Measurements from ENCODE around the gene MXRA5. TPM values are rescaled to one million over a fixed set of nuclear protein-coding genes. Genes with fewer than 3 reads are reported as not detected.
"Not testable (repeated sequence)": the region's sequence is repeated elsewhere in the genome, so short reads cannot be mapped to it uniquely, and the experiment has no call there.

Gene MXRA5
- total and polyA plus RNA-seq, 4 donors: 0.05 to 13.5 (median 2.3) TPM; not detected in 1

DNA sequence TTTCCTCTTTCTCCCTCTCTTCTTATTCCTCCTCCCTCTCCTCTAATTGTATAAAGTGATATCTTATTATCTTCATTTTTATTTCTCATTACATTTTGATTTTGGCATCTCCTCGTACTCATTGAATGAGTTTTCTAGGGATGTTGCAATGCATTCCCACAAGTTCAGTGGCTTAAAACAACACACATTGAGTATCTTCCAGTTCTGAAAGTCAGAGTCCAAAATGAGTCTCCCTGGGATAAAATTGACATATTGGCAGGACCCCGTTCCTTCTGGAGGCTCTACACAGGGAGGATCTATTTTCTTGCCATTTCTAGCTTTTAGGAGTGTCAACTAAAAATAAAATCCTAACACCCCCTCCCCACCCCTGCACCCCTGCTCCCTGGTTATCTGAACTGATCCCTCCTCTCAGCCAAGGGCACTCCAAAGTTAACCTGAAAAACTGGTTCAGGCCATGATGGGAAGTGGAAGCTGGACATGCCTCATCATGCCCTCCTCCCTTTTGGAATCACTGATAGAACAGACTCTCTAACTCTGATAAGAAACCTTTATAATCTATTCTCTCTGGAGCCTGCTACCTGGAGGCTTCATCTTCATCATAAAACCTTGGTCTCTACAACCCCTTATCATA, 29.5 kb upstream of the MXRA5 start:
- H3K4me3 ChIP-seq (ENCODE audit: low read length in 2 of 2); H3K4me1 ChIP-seq (ENCODE audit: control insufficient read depth in 1 of 2, insufficient read depth in 2 of 2, low read length in 2 of 2); H3K9me3 ChIP-seq (ENCODE audit: control insufficient read depth, low read length); intact Hi-C loops (cut with DNase I); ATAC-seq (ENCODE audit: low FRiP score); H3K27ac ChIP-seq (ENCODE audit: low read depth in 1 of 2, low read length in 2 of 2); H3K36me3 ChIP-seq (ENCODE audit: control insufficient read depth in 1 of 2, insufficient read depth in 2 of 2, low read length in 1 of 2); H3K27me3 ChIP-seq (ENCODE audit: control insufficient read depth in 1 of 2, insufficient read depth in 2 of 2, low read length in 1 of 2); DNase-seq: not testable (repeated sequence)
- WGBS, 2 donors: 43 to 49% methylated on average over 2 of the region's 2 CpGs

DNA sequence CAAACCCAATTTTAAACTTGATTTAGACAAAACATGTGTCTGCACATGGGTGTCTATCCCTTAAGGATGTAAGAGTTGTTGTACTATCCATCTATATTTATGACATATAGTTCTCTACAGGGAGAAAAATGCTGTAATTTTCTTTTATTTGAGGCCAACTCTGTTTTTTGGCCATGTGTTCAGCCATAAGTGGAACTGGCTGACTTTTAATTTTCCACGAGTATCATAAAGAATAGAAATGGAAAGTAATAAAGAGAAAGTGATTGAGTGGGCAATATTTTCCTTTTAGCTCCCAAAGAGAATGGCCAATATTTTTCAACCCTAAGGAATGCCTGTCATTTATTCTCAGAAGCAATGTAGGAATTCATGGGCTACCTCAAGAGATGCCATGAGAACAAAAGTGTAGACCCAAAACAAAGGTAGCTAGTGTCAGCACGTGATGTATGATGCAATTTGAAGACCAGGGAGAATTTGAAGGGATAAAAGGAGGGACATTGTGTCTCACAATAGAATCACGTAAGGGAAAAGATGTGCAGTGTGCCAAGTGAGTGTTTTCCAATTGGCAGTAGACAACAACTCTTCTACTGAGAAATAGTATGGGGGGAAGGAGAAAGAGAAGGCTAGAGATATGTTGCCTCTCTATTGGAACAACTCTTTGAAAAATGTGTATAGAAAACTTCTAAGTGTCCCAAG, 27.8 kb upstream of the MXRA5 start:
- no peak overlapping the region for H3K27ac ChIP-seq (ENCODE audit: low read depth in 1 of 2, low read length in 2 of 2)
- no peak overlapping the region for H3K4me3 ChIP-seq (ENCODE audit: low read length in 2 of 2)
- no peaks in the 10 kb centered on the region for H3K9me3 ChIP-seq (ENCODE audit: control insufficient read depth, low read length)
- ATAC-seq (ENCODE audit: low FRiP score) (no peak), DNase-seq (no peak)
- intact Hi-C loops (cut with DNase I): no loop called here
- H3K36me3 ChIP-seq (ENCODE audit: control insufficient read depth in 1 of 2, insufficient read depth in 2 of 2, low read length in 1 of 2): no peaks in the 10 kb centered on the region
- H3K4me1 ChIP-seq (ENCODE audit: control insufficient read depth in 1 of 2, insufficient read depth in 2 of 2, low read length in 2 of 2): no peaks in the 10 kb centered on the region
- 60 to 71% methylated on average over 3 of the region's 3 CpGs for WGBS, 2 donors
- no peaks in the 10 kb centered on the region for H3K27me3 ChIP-seq (ENCODE audit: control insufficient read depth in 1 of 2, insufficient read depth in 2 of 2, low read length in 1 of 2)

DNA sequence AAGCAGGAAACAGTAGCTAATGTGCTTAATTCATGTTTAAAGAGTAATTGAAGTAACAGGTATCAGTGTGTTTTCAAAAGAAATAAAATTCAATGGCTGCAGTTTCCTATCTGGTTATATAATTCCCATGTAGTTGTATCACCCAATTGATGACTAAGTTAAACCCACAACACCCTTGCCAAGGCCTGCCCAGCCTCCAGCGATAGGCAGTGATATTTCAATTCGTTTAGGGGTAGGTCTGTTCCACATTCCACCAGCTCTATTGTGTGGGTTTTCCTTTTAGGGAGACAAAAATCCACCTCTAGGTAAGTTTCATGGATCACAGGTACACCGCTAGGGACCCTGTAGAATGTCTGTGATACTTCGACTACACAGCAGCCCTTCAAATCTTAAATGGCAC, 24.7 kb upstream of the MXRA5 start:
- ATAC-seq (ENCODE audit: low FRiP score) (no peak), DNase-seq (no peak)
- intact Hi-C loops (cut with DNase I): no loop called here
- Histone ChIP-seq H3K4me1 (ENCODE audit: control insufficient read depth in 1 of 2, insufficient read depth in 2 of 2, low read length in 2 of 2) (no peaks in the 10 kb centered on the region), H3K9me3 (ENCODE audit: control insufficient read depth, low read length) (no peaks in the 10 kb centered on the region), H3K36me3 (ENCODE audit: control insufficient read depth in 1 of 2, insufficient read depth in 2 of 2, low read length in 1 of 2) (no peaks in the 10 kb centered on the region), H3K4me3 (ENCODE audit: low read length in 2 of 2) (no peak overlapping the region), H3K27ac (ENCODE audit: low read depth in 1 of 2, low read length in 2 of 2) (no peak overlapping the region), H3K27me3 (ENCODE audit: control insufficient read depth in 1 of 2, insufficient read depth in 2 of 2, low read length in 1 of 2) (no peaks in the 10 kb centered on the region)
- 84 to 85% methylated on average over 4 of the region's 4 CpGs for WGBS, 2 donors

DNA sequence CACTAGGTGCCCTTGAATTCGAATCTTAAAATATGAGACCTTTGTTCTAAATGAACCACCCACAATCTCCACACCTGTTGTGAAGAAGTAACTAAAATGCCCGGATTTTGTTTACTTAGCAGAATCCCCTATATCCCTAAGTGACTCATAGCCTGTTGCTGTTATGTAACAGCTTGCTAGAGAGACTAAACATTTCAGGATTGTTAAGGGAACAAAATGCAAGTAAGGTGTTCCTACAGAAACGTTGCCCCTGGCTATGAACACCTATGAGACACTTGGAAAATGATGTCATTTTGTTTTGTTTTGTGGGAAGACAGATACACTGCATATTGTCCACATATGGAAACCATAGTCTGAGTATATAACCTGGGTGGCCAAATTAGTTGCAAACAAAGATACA, 24.2 kb upstream of the MXRA5 start:
- no peaks in the 10 kb centered on the region for H3K27me3 ChIP-seq (ENCODE audit: control insufficient read depth in 1 of 2, insufficient read depth in 2 of 2, low read length in 1 of 2)
- no peaks in the 10 kb centered on the region for H3K9me3 ChIP-seq (ENCODE audit: control insufficient read depth, low read length)
- ATAC-seq (ENCODE audit: low FRiP score) (no peak), DNase-seq (no peak)
- whole genome bisulfite sequencing, 2 donors: 48 to 64% methylated on average over 3 of the region's 3 CpGs
- no peaks in the 10 kb centered on the region for H3K4me1 ChIP-seq (ENCODE audit: control insufficient read depth in 1 of 2, insufficient read depth in 2 of 2, low read length in 2 of 2)
- H3K4me3 ChIP-seq (ENCODE audit: low read length in 2 of 2): no peak overlapping the region
- H3K27ac ChIP-seq (ENCODE audit: low read depth in 1 of 2, low read length in 2 of 2): no peak overlapping the region
- intact Hi-C loops (cut with DNase I): no loop called here
- H3K36me3 ChIP-seq (ENCODE audit: control insufficient read depth in 1 of 2, insufficient read depth in 2 of 2, low read length in 1 of 2): no peaks in the 10 kb centered on the region

DNA sequence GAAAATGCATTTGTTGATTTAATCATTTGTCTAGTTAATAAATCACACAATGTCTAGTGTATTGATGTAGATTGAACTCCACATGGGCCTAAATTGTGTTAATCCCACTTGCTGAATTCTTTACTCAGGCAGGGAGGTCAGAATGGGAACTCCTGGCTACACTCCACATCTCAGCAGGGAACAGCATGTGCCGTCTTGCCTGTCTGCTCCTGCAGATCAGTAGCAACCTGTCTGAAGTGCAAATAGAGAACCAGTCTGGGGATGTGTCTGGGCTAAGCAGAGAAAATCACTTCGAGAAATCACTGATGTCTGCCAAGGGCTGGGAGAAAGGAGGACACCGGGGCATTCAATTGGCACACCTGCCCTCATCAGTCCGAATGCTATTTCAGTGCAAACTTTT, 16.5 kb upstream of the MXRA5 start:
- no peaks in the 10 kb centered on the region for H3K27me3 ChIP-seq (ENCODE audit: control insufficient read depth in 1 of 2, insufficient read depth in 2 of 2, low read length in 1 of 2)
- no peaks in the 10 kb centered on the region for H3K4me1 ChIP-seq (ENCODE audit: control insufficient read depth in 1 of 2, insufficient read depth in 2 of 2, low read length in 2 of 2)
- no peaks in the 10 kb centered on the region for H3K36me3 ChIP-seq (ENCODE audit: control insufficient read depth in 1 of 2, insufficient read depth in 2 of 2, low read length in 1 of 2)
- ATAC-seq (ENCODE audit: low FRiP score) (no peak), DNase-seq (no peak)
- H3K9me3 ChIP-seq (ENCODE audit: control insufficient read depth, low read length): no peaks in the 10 kb centered on the region
- intact Hi-C loops (cut with DNase I): no loop called here
- no peak overlapping the region for H3K4me3 ChIP-seq (ENCODE audit: low read length in 2 of 2)
- WGBS, 2 donors: 72 to 74% methylated on average over 4 of the region's 4 CpGs
- no peak overlapping the region for H3K27ac ChIP-seq (ENCODE audit: low read depth in 1 of 2, low read length in 2 of 2)

DNA sequence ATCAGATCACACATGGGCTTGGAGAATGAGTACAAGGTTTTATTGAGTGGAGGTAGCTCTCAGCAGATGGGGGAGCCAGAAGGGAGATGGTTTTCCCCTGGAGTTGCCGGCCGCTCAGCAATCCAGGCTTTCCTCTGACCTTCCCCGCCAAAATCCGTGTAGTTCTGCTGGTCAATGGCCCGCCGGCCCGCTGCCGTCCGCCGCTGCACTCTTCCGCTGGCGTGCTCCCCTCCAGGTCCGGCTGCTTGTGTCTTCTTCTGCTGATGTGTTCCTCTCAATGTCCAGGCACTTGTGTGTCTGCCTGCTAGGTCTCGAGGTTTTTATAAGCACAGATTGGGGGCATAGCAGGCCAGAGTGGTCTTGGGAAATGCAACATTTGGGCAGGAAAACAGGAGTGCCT, 14.4 kb upstream of the MXRA5 start:
- Histone ChIP-seq H3K9me3 (ENCODE audit: control insufficient read depth, low read length) (no peaks in the 10 kb centered on the region), H3K4me3 (ENCODE audit: low read length in 2 of 2) (no peak overlapping the region), H3K27ac (ENCODE audit: low read depth in 1 of 2, low read length in 2 of 2) (no peak overlapping the region), H3K36me3 (ENCODE audit: control insufficient read depth in 1 of 2, insufficient read depth in 2 of 2, low read length in 1 of 2) (no peaks in the 10 kb centered on the region), H3K27me3 (ENCODE audit: control insufficient read depth in 1 of 2, insufficient read depth in 2 of 2, low read length in 1 of 2) (no peaks in the 10 kb centered on the region), H3K4me1 (ENCODE audit: control insufficient read depth in 1 of 2, insufficient read depth in 2 of 2, low read length in 2 of 2) (no peaks in the 10 kb centered on the region)
- 75 to 86% methylated on average over 7 to 14 of the region's 14 CpGs for WGBS, 2 donors
- no peak for DNase-seq
- intact Hi-C loops (cut with DNase I): no loop called here
- no peak for ATAC-seq (ENCODE audit: low FRiP score)

DNA sequence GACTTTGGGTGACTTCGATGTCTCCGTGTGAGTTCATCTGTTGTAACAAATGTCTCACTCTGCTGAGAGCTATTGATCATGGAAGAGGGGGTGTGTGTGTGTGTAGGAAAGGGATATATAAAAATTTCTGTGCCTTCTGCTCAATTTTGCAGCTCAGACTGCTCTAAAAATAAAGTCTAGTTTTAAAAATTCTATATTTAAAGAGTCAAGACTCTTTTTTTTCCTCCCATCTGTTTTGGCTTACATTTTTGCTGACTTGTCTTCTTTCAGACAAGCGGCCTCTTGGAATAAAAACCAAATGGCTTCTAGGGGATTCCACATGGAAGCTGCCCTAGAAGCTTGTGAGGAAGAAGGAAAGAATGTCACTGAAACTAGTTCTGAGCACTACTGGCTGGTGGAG, 6.3 kb upstream of the MXRA5 start:
- 29 to 58% methylated on average over 3 of the region's 3 CpGs for WGBS, 2 donors
- ATAC-seq (ENCODE audit: low FRiP score); intact Hi-C loops (cut with DNase I); H3K36me3 ChIP-seq (ENCODE audit: control insufficient read depth in 1 of 2, insufficient read depth in 2 of 2, low read length in 1 of 2); H3K4me1 ChIP-seq (ENCODE audit: control insufficient read depth in 1 of 2, insufficient read depth in 2 of 2, low read length in 2 of 2); DNase-seq; H3K27ac ChIP-seq (ENCODE audit: low read depth in 1 of 2, low read length in 2 of 2); H3K27me3 ChIP-seq (ENCODE audit: control insufficient read depth in 1 of 2, insufficient read depth in 2 of 2, low read length in 1 of 2); H3K9me3 ChIP-seq (ENCODE audit: control insufficient read depth, low read length); H3K4me3 ChIP-seq (ENCODE audit: low read length in 2 of 2): not testable (repeated sequence)

DNA sequence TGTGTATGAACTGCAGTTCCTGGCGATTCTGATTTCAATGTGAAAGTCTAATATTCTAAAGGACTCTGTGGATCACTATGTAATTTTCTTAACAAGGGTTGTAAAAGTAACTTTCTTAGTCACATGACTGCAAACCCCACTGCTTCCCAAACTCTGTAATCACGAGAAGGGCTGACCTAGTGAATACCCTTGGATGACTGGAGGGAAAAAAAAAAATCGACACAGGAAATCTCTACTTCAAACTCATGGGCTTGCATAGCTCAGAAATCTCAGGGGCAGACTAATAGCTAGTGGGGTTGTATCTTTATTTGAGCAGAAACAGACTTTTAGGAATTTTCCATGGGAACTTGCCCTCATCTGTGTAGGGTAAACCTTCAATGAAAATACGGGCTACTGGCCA, 4.8 kb upstream of the MXRA5 start:
- Histone ChIP-seq H3K27ac (ENCODE audit: low read depth in 1 of 2, low read length in 2 of 2) (no peak overlapping the region), H3K4me1 (ENCODE audit: control insufficient read depth in 1 of 2, insufficient read depth in 2 of 2, low read length in 2 of 2) (no peaks in the 10 kb centered on the region), H3K36me3 (ENCODE audit: control insufficient read depth in 1 of 2, insufficient read depth in 2 of 2, low read length in 1 of 2) (no peaks in the 10 kb centered on the region), H3K27me3 (ENCODE audit: control insufficient read depth in 1 of 2, insufficient read depth in 2 of 2, low read length in 1 of 2) (no peaks in the 10 kb centered on the region), H3K9me3 (ENCODE audit: control insufficient read depth, low read length) (no peaks in the 10 kb centered on the region), H3K4me3 (ENCODE audit: low read length in 2 of 2) (no peak overlapping the region)
- 27 to 31% methylated on average over 4 of the region's 4 CpGs for WGBS, 2 donors
- intact Hi-C loops (cut with DNase I): no loop called here
- ATAC-seq (ENCODE audit: low FRiP score) (no peak), DNase-seq (no peak)

DNA sequence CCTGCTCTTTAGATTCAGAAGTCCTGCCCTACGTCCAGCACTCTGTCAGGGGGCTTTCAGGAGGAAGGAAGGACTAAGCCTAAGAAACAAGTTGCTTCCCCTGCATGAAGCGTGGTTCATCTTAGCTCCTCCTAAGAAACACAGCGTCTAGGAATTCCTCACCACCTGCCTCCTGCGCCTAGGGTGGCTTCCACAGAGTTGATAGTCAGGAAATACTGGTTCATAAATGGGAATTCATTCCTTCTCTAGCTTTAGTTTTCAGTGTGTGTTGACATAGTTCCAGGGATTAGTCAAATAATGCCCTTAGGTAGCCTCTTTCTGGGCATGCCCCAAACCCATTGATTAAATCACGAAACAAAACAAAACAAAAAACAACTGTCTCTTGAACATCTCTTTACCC, 1.7 kb upstream of the MXRA5 start:
- H3K36me3 ChIP-seq (ENCODE audit: control insufficient read depth in 1 of 2, insufficient read depth in 2 of 2, low read length in 1 of 2): no peaks in the 10 kb centered on the region
- no peak for ATAC-seq (ENCODE audit: low FRiP score)
- no peaks in the 10 kb centered on the region for H3K9me3 ChIP-seq (ENCODE audit: control insufficient read depth, low read length)
- DNase-seq: no peak
- no peaks in the 10 kb centered on the region for H3K4me1 ChIP-seq (ENCODE audit: control insufficient read depth in 1 of 2, insufficient read depth in 2 of 2, low read length in 2 of 2)
- intact Hi-C loops (cut with DNase I): no loop called here
- WGBS, 2 donors: 87 to 92% methylated on average over 5 of the region's 5 CpGs
- H3K27me3 ChIP-seq (ENCODE audit: control insufficient read depth in 1 of 2, insufficient read depth in 2 of 2, low read length in 1 of 2): no peaks in the 10 kb centered on the region
- no peak overlapping the region for H3K4me3 ChIP-seq (ENCODE audit: low read length in 2 of 2)
- no peak overlapping the region for H3K27ac ChIP-seq (ENCODE audit: low read depth in 1 of 2, low read length in 2 of 2)
